H1 (cell line): ENCODE data around the gene PALM2AKAP2. TPM values are rescaled to one million over a fixed set of nuclear protein-coding genes. Genes with fewer than 3 reads are reported as not detected.

Experiments used
- CEBPB ChIP-seq: IDR thresholded peaks from 2 replicates; pipeline ENCODE4 v1.6.1; 2012; ENCODE audit warnings: low read depth, low read length
- CHD7 ChIP-seq: fragments of 300-600 bp; sonication (generic); IDR thresholded peaks from 2 replicates; pipeline ENCODE4 v1.7.1; 2012; ENCODE audit warnings: low read length, moderate library complexity, mild to moderate bottlenecking, inconsistent platforms; ENCODE audit not compliant: insufficient replicate concordance
- EGR1 ChIP-seq: IDR thresholded peaks from 2 replicates; pipeline ENCODE4 v1.6.1; 2011; ENCODE audit warnings: low read depth, low read length, borderline replicate concordance
- EZH2 ChIP-seq: fragments of 200-600 bp; sonication (generic); IDR thresholded peaks from 2 replicates; pipeline ENCODE4 v1.7.1; 2012; ENCODE audit warnings: low read depth, mild to moderate bottlenecking, moderate library complexity, low read length, inconsistent platforms; ENCODE audit not compliant: severe bottlenecking
- JUND ChIP-seq: IDR thresholded peaks from 2 replicates; pipeline ENCODE4 v1.6.1; 2011; ENCODE audit warnings: mild to moderate bottlenecking, improper control_type of control experiment, low read length
- NRF1 ChIP-seq: IDR thresholded peaks from 2 replicates; pipeline ENCODE4 v1.6.1; 2011; ENCODE audit warnings: mild to moderate bottlenecking, low read depth, low read length, improper control_type of control experiment
- POU5F1 ChIP-seq: IDR thresholded peaks from 2 replicates; pipeline ENCODE4 v1.6.1; 2011; ENCODE audit warnings: low read depth, mild to moderate bottlenecking, low read length, moderate library complexity
- SRF ChIP-seq: IDR thresholded peaks from 2 replicates; pipeline ENCODE4 v1.6.1; 2011; ENCODE audit warnings: mild to moderate bottlenecking, low read depth, low read length, moderate library complexity
- YY1 ChIP-seq: IDR thresholded peaks from 2 replicates; pipeline ENCODE4 v1.6.1; 2011; ENCODE audit warnings: low read depth, mild to moderate bottlenecking, low read length
- polyA plus RNA-seq, 7 experiments: library from polyadenylated mRNA; depleted of rRNA in 3 of 7; stranded (reverse) in 5 of 7; unstranded in 2 of 7; fragments of >200 nt in 5 of 7; fragments of 200-250 nt in 2 of 7; gene quantifications; 1 replicate in 5 of 7; 2 replicates in 1 of 7; 4 replicates in 1 of 7; pipeline versions ENCODE4 v1.2.1 to v1.2.3, GENCODE V29; 2011 to 2013; ENCODE audit warnings: missing spikeins in 2 of 7, mixed read lengths in 2 of 7
- total RNA-seq: library from RNA; stranded (reverse); fragmentation: NEBNext Ultra II Directional; extraction: Animal tissue kit (Norgen Biotek cat#: 25700); gene quantifications from 2 replicates; pipeline ENCODE4 v1.2.1, GENCODE V29; 2021

The PALM2AKAP2 gene
- total and polyA plus RNA-seq, 2 of the 8 experiments (the other 6 are each of a cell fraction or from before 2014, with no cell fraction given): 0.38 to 20.5 TPM

- TF ChIP-seq CHD7 (no peak), EGR1 (no peak), JUND (no peak), EZH2 (no peak), POU5F1 (no peak), SRF (no peak), YY1 (no peak), NRF1 (no peak), CEBPB (no peak)
Measured at GRCh38 chr9:109753308-109753707, 26.7 kb upstream of the PALM2AKAP2 start (continued).
